Measurements from ENCODE around the gene TNNI2.

DNA sequence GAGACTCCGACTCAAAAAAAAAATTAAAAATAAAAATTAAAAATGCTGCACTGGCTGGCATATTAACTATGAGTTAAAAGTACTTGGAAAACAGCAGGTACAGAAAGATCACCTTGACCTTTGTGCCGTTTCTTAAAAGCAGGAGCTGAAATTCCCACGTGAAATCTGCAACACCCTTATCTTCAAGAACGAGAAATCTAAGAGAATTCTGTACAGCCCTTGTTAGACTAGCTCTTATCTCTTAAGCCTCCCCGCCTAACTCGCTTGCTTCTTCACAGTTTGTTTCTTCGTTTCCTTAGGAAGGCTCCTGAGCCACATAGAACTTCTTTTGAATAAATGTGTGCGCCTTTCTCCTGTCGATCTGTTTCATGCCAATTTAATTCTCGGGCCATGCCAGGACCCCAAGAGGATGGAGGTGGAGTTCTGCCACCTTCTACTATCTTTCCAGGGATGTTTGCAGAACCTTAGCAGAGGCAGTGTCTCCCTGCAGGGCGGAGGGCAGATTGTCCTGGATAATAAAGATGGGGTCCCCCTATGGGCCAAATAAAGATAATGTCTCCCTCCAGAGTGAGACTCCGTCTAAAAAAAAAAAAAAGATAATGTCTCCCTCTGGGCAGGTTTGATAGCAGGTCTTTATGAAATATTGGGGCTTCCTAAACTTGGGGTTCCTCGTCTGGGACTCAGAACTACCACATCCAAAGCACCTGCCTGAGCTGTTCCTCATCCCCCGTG, 31.4 kb upstream of the TNNI2 start:
- TF ChIP-seq, protein P1, sequence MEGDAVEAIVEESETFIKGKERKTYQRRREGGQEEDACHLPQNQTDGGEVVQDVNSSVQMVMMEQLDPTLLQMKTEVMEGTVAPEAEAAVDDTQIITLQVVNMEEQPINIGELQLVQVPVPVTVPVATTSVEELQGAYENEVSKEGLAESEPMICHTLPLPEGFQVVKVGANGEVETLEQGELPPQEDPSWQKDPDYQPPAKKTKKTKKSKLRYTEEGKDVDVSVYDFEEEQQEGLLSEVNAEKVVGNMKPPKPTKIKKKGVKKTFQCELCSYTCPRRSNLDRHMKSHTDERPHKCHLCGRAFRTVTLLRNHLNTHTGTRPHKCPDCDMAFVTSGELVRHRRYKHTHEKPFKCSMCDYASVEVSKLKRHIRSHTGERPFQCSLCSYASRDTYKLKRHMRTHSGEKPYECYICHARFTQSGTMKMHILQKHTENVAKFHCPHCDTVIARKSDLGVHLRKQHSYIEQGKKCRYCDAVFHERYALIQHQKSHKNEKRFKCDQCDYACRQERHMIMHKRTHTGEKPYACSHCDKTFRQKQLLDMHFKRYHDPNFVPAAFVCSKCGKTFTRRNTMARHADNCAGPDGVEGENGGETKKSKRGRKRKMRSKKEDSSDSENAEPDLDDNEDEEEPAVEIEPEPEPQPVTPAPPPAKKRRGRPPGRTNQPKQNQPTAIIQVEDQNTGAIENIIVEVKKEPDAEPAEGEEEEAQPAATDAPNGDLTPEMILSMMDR (IDR thresholded peaks at IDR 0.05) = no peak
- TF ChIP-seq EZH2 (IDR thresholded peaks at IDR 0.05; ENCODE audit: borderline replicate concordance, insufficient read depth, low read depth, low read length, poor library complexity, severe bottlenecking) = no peak
